ENCODE measurements around the gene TCP1. TPM values are rescaled to one million over a fixed set of nuclear protein-coding genes. Genes with fewer than 3 reads are reported as not detected.

The TCP1 gene
- total RNA-seq, 4 donors from 2014 or later: 43.8 to 170 (median 112) TPM

- in situ Hi-C loops (cut with MboI; ENCODE audit: low pct_ligation_motif_present in 1 of 4, low pct_unique_long_range_greater_than_20kb in 1 of 4, low sequenced_read_pairs in 3 of 4): no loop called here
- Histone ChIP-seq H3K27ac (peak overlapping the region; percentile 97 to 100 (median 98)), H3K36me3 (peaks cover 0 to under 1% (median 0%) of the 10 kb centered on the region in 4 donors), H3K27me3 (no peaks in the 10 kb centered on the region), H3K9me3 (no peaks in the 10 kb centered on the region), H3K4me3 (peak overlapping the region; percentile 45 to 92 (median 78)), H3K4me1 (peaks cover 6 to 22% (median 19%) of the 10 kb centered on the region in 4 donors)
- 2 to 22% methylated on average over 9 to 42 of the region's 45 CpGs for WGBS, 2 donors (ENCODE audit: low coverage in 1 of 2)
- TF ChIP-seq POLR2A (IDR thresholded peaks at IDR 0.05) (no peak), POLR2AphosphoS5 (IDR thresholded peaks at IDR 0.05) (no peak), EP300 (IDR thresholded peaks at IDR 0.05; ENCODE audit: low read depth) (no peak)
- TF ChIP-seq, protein P1, sequence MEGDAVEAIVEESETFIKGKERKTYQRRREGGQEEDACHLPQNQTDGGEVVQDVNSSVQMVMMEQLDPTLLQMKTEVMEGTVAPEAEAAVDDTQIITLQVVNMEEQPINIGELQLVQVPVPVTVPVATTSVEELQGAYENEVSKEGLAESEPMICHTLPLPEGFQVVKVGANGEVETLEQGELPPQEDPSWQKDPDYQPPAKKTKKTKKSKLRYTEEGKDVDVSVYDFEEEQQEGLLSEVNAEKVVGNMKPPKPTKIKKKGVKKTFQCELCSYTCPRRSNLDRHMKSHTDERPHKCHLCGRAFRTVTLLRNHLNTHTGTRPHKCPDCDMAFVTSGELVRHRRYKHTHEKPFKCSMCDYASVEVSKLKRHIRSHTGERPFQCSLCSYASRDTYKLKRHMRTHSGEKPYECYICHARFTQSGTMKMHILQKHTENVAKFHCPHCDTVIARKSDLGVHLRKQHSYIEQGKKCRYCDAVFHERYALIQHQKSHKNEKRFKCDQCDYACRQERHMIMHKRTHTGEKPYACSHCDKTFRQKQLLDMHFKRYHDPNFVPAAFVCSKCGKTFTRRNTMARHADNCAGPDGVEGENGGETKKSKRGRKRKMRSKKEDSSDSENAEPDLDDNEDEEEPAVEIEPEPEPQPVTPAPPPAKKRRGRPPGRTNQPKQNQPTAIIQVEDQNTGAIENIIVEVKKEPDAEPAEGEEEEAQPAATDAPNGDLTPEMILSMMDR (IDR thresholded peaks at IDR 0.05): no peak
- intact Hi-C loops (cut with DNase I; ENCODE audit: low total_unique reads): no loop called here
- DNase-seq: peak; percentile 31
Observed at GRCh38 chr6:159761129-159761872, 28.1 kb downstream of the TCP1 start.

DNA sequence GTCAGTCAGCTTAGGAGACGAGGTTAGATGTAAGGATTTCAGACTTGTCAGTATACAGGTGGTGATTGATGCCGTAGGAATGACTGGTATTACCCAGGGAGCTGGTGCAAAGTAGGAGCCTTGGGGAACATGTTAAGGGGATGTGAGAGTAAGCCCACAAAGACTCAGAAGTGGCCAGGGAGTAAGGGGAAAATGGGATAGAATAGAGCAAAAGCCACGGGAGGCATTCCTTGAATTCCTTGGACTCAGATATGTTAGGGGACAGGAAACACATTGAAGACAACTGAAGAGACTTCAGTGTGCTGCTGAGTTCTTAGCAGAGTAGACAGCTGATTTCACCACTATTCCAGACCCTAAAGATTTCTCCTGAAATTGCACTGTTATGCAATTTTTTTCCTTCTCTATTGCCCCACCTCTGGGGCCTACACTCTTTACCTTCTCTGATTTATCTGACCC is 28.8 kb downstream of the TCP1 start:
- Histone ChIP-seq H3K27me3 (no peaks in the 10 kb centered on the region), H3K4me1 (peaks cover 6 to 22% (median 19%) of the 10 kb centered on the region in 4 donors), H3K9me3 (no peaks in the 10 kb centered on the region), H3K27ac (peak overlapping the region; percentile 97 to 100 (median 98)), H3K4me3 (peak overlapping the region in 2 of 4 donors; percentile 81 to 92), H3K36me3 (peaks cover 0 to 6% (median 3%) of the 10 kb centered on the region in 4 donors)
- intact Hi-C loops (cut with DNase I; ENCODE audit: low total_unique reads): no loop called here
- WGBS, 2 donors (ENCODE audit: low coverage in 1 of 2): 56 to 75% methylated on average over 2 to 3 of the region's 3 CpGs
- no peak for TF ChIP-seq POLR2A (IDR thresholded peaks at IDR 0.05)
- no peak for TF ChIP-seq EP300 (IDR thresholded peaks at IDR 0.05; ENCODE audit: low read depth)
- TF ChIP-seq, protein P1 (IDR thresholded peaks at IDR 0.05): no peak
- no peak for TF ChIP-seq POLR2AphosphoS5 (IDR thresholded peaks at IDR 0.05)
- no peak for DNase-seq
- in situ Hi-C loops (cut with MboI; ENCODE audit: low pct_ligation_motif_present in 1 of 4, low pct_unique_long_range_greater_than_20kb in 1 of 4, low sequenced_read_pairs in 3 of 4): no loop called here

- H3K27ac ChIP-seq: peak overlapping the region in 1 of 4 donors; percentile 0
- H3K4me3 ChIP-seq: no peak overlapping the region
- intact Hi-C loops (cut with DNase I; ENCODE audit: low total_unique reads) (no loop called here), in situ Hi-C loops (cut with MboI; ENCODE audit: low pct_ligation_motif_present in 1 of 4, low pct_unique_long_range_greater_than_20kb in 1 of 4, low sequenced_read_pairs in 3 of 4) (no loop called here)
- peaks cover 0 to 14% (median 6%) of the 10 kb centered on the region in 4 donors for H3K36me3 ChIP-seq
- no peak for DNase-seq
- H3K27me3 ChIP-seq: no peaks in the 10 kb centered on the region
- 75 to 82% methylated on average over 2 of the region's 2 CpGs for WGBS, 2 donors (ENCODE audit: low coverage in 1 of 2)
- peaks cover 6 to 22% (median 19%) of the 10 kb centered on the region in 4 donors for H3K4me1 ChIP-seq
- no peaks in the 10 kb centered on the region for H3K9me3 ChIP-seq
- TF ChIP-seq POLR2A (IDR thresholded peaks at IDR 0.05): no peak
- TF ChIP-seq POLR2AphosphoS5 (IDR thresholded peaks at IDR 0.05): peak in 1 of 3 donors; percentile 6
Observed at GRCh38 chr6:159759645-159760044, 29.8 kb downstream of the TCP1 start.

- Histone ChIP-seq H3K36me3 (peaks cover 0 to 25% (median 8%) of the 10 kb centered on the region in 4 donors), H3K27ac (no peak overlapping the region), H3K9me3 (no peaks in the 10 kb centered on the region), H3K4me1 (peaks cover 6 to 21% (median 19%) of the 10 kb centered on the region in 4 donors), H3K4me3 (no peak overlapping the region), H3K27me3 (no peaks in the 10 kb centered on the region)
- TF ChIP-seq EP300 (IDR thresholded peaks at IDR 0.05; ENCODE audit: low read depth): no peak
- no peak for TF ChIP-seq POLR2A (IDR thresholded peaks at IDR 0.05)
- TF ChIP-seq, protein P1 (IDR thresholded peaks at IDR 0.05): no peak
- TF ChIP-seq POLR2AphosphoS5 (IDR thresholded peaks at IDR 0.05): no peak
- intact Hi-C loops (cut with DNase I; ENCODE audit: low total_unique reads): no loop called here
- no peak for DNase-seq
- in situ Hi-C loops (cut with MboI; ENCODE audit: low pct_ligation_motif_present in 1 of 4, low pct_unique_long_range_greater_than_20kb in 1 of 4, low sequenced_read_pairs in 3 of 4): no loop called here
- 92 to 94% methylated on average over 2 to 7 of the region's 7 CpGs for WGBS, 2 donors (ENCODE audit: low coverage in 1 of 2)
Observed at GRCh38 chr6:159758031-159759001, 31.1 kb downstream of the TCP1 start.
